GM12878 (cell line): Measurements from ENCODE around the gene PTPRJ. TPM values are rescaled to one million over a fixed set of nuclear protein-coding genes. Genes with fewer than 3 reads are reported as not detected.

Experiments
- ATAC-seq: fragments of 200-7000 bp; cut with Tn5 transposase; 3 replicates; pipeline ENCODE4 v1.9.1; 2020; ENCODE audit warnings: mild to moderate bottlenecking, moderate library complexity
- BruUV-seq: library from RNA; stranded (reverse); fragments of 400-500 nt; replicated peaks from 2 replicates; lab custom pipeline; 2021; lab: Mats Ljungman, UMichigan
- CTCF ChIA-PET: fragments of 300-600 bp; sonication (Branson Sonifier 250); formaldehyde crosslinking; extraction: SDS; loops from one replicate; lab custom pipeline; 2021; ENCODE audit warnings: inconsistent platforms; lab: Yijun Ruan, JAX
- POLR2A ChIA-PET: fragments of 350-600 bp; formaldehyde crosslinking; extraction: SDS; loops from one replicate; lab custom pipeline; 2021; ENCODE audit warnings: inconsistent platforms; lab: Charles Lee
- RAD21 ChIA-PET: fragments of 300-600 bp; sonication (Branson Sonifier 250); formaldehyde crosslinking; loops from one replicate; lab custom pipeline; 2023; ENCODE audit warnings: antibody characterized with exemption; ENCODE audit not compliant: unreplicated experiment; lab: Charles Lee
- SMC1A ChIA-PET: fragments of 300-600 bp; sonication (Branson Sonifier 250); formaldehyde crosslinking; loops from one replicate; lab custom pipeline; 2023; ENCODE audit not compliant: unreplicated experiment, uncharacterized antibody; lab: Charles Lee
- DNase-seq: peaks from one replicate; pipeline ENCODE4 v3.0.0-alpha.2; 2011; ENCODE audit warnings: low read depth, low spot score
- FAIRE-seq: peaks from 3 replicates; lab custom pipeline; 2011; peaks lifted over from hg19 to GRCh38; lab: Jason Lieb, UNC
- H2AFZ ChIP-seq: 2 replicates; pipeline ENCODE4 v1.6.0; 2011; ENCODE audit warnings: low read depth, low read length, control low read depth; ENCODE audit not compliant: control insufficient read depth
- H3K27ac ChIP-seq: 2 replicates; pipeline ENCODE4 v1.5.1; 2011; ENCODE audit warnings: control low read depth; ENCODE audit not compliant: control insufficient read depth, insufficient read depth
- H3K27me3 ChIP-seq, 2 experiments: replicated peaks in 1 of 2; 2 replicates each; pipeline versions ENCODE4 v1.6.0 to v1.6.1; 2011; ENCODE audit warnings: low read length in 1 of 2; ENCODE audit not compliant: control insufficient read depth in 2 of 2, insufficient read depth in 2 of 2
- H3K36me3 ChIP-seq, 2 experiments: 2 replicates each; pipeline ENCODE4 v1.5.1; 2011; ENCODE audit warnings: low read length in 1 of 2; ENCODE audit not compliant: control insufficient read depth in 2 of 2, insufficient read depth in 2 of 2
- H3K4me1 ChIP-seq: 2 replicates; pipeline ENCODE4 v1.6.1; 2011; ENCODE audit warnings: mild to moderate bottlenecking, low read length, moderate library complexity, mixed read lengths; ENCODE audit not compliant: control insufficient read depth, insufficient read depth
- H3K4me2 ChIP-seq: 2 replicates; pipeline ENCODE4 v1.6.0; 2011; ENCODE audit warnings: control low read depth; ENCODE audit not compliant: control insufficient read depth, insufficient read depth
- H3K4me3 ChIP-seq: fragments of 200-600 bp; sonication (generic); 2 replicates; pipeline ENCODE4 v1.5.1; 2016
- H3K79me2 ChIP-seq: 2 replicates; pipeline ENCODE4 v1.6.0; 2011; ENCODE audit warnings: low read length; ENCODE audit not compliant: control insufficient read depth, insufficient read depth
- H3K9ac ChIP-seq: 2 replicates; pipeline ENCODE4 v1.8.0; 2011; ENCODE audit warnings: low read length, control low read depth, mixed read lengths; ENCODE audit not compliant: control insufficient read depth, insufficient read depth
- H3K9me3 ChIP-seq: replicated peaks from 3 replicates; pipeline ENCODE4 v1.5.1; 2011; ENCODE audit warnings: mild to moderate bottlenecking, low read length; ENCODE audit not compliant: control insufficient read depth, insufficient read depth
- H4K20me1 ChIP-seq: 2 replicates; pipeline ENCODE4 v1.6.0; 2011; ENCODE audit not compliant: control insufficient read depth, insufficient read depth
- BCL11A ChIP-seq: IDR thresholded peaks from 2 replicates; pipeline ENCODE4 v1.6.1; 2011; ENCODE audit warnings: low read depth, low read length
- CBFB ChIP-seq: IDR thresholded peaks from 2 replicates; pipeline ENCODE4 v1.6.1; 2016; ENCODE audit warnings: antibody characterized with exemption, low read depth
- CREB1 ChIP-seq: IDR thresholded peaks from 2 replicates; pipeline ENCODE4 v1.6.1; 2012; ENCODE audit warnings: low read depth, mild to moderate bottlenecking, inconsistent platforms
- EP300 ChIP-seq, 2 experiments: fragments of 150-350 bp in 1 of 2; IDR thresholded peaks; 2 replicates each; pipeline ENCODE4 v1.6.1; 2011 to 2012; ENCODE audit warnings: low read depth in 2 of 2, low read length in 2 of 2, borderline replicate concordance in 1 of 2, improper control_type of control experiment in 1 of 2, inconsistent platforms in 1 of 2; ENCODE audit not compliant: control insufficient read depth in 1 of 2
- FOXK2 ChIP-seq: fragments of 450-650 bp; IDR thresholded peaks from 2 replicates; pipeline ENCODE4 v1.6.1; 2017; ENCODE audit warnings: mild to moderate bottlenecking, moderate library complexity
- HDAC2 ChIP-seq: fragments of 200-600 bp; sonication (generic); IDR thresholded peaks from 2 replicates; pipeline ENCODE4 v1.6.1; 2017
- NFXL1 ChIP-seq: fragments of 450-650 bp; IDR thresholded peaks from 2 replicates; pipeline ENCODE4 v1.6.1; 2017; ENCODE audit warnings: antibody characterized with exemption, mild to moderate bottlenecking, borderline replicate concordance
- NR2C2 ChIP-seq: IDR thresholded peaks from 2 replicates; pipeline ENCODE4 v1.6.1; 2011; ENCODE audit warnings: borderline replicate concordance, low read depth; ENCODE audit not compliant: control insufficient read depth, insufficient read length
- PKNOX1 ChIP-seq: fragments of 450-650 bp; IDR thresholded peaks from 2 replicates; pipeline ENCODE4 v1.6.1; 2016; ENCODE audit warnings: mild to moderate bottlenecking
- TCF12 ChIP-seq: IDR thresholded peaks from 2 replicates; pipeline ENCODE4 v1.6.1; 2011; ENCODE audit warnings: low read depth, mild to moderate bottlenecking, low read length
- WGBS: methylation state at CpG from one replicate; pipeline ENCODE4 v1.1.6; 2016; ENCODE audit warnings: low lambda C conversion rate; ENCODE audit not compliant: insufficient replicate concordance, insufficient coverage; ENCODE audit errors: missing lambda C conversion rate; 5-methylcytosine and 5-hydroxymethylcytosine counted together
- in situ Hi-C: fragments of 300-500 bp; cut with MboI; formaldehyde crosslinking; loops from 9 replicates; pipeline ENCODE4 v1.14.3; 2018; ENCODE audit warnings: mixed read lengths
- intact Hi-C: fragments of 100-400 bp; cut with micrococcal nuclease; formaldehyde crosslinking; loops from one replicate; pipeline ENCODE4 v1.14.2; 2022; ENCODE audit not compliant: unreplicated experiment
- polyA plus RNA-seq, 11 experiments: library from polyadenylated mRNA; depleted of rRNA in 4 of 11; unstranded in 6 of 11; stranded (reverse) in 5 of 11; fragments of >200 nt; fragmentation: Nextera tagmentation in 4 of 11; fragmentation: Illumina TruSeq in 1 of 11; extraction: Ambion mirVana in 4 of 11; extraction: Trizol in 1 of 11; gene quantifications; 1 replicate in 1 of 11; 2 replicates in 10 of 11; pipeline versions ENCODE4 v1.2.1 to v1.2.3, GENCODE V29; 2011 to 2016; ENCODE audit warnings: inconsistent platforms in 2 of 11, missing spikeins in 2 of 11, low read depth in 1 of 11
- total RNA-seq, 4 experiments: library from RNA; depleted of rRNA in 3 of 4; stranded (reverse); fragments of >200 nt in 3 of 4; fragmentation: Illumina TruSeq in 1 of 4; extraction: Trizol in 1 of 4; gene quantifications; 2 replicates each; pipeline versions ENCODE4 v1.2.1 to v1.2.3, GENCODE V29; 2013 to 2021
- TF ChIP-seq, protein P1 (sequence below): IDR thresholded peaks from 2 replicates; pipeline ENCODE4 v1.6.1; 2011; ENCODE audit warnings: mild to moderate bottlenecking, low read depth, low read length, moderate library complexity; ENCODE audit not compliant: insufficient replicate concordance
- TF ChIP-seq, protein P2 (sequence below): fragments of 450-650 bp; formaldehyde crosslinking; IDR thresholded peaks from 2 replicates; pipeline ENCODE4 v1.4.0; 2020; ENCODE audit warnings: mild to moderate bottlenecking, moderate library complexity
- TF ChIP-seq, protein P3 (sequence below): IDR thresholded peaks from 2 replicates; pipeline ENCODE4 v1.6.1; 2011; ENCODE audit warnings: low read depth, mild to moderate bottlenecking, low read length, moderate library complexity, borderline replicate concordance; ENCODE audit errors: extremely low read depth

The PTPRJ gene
- total and polyA plus RNA-seq, 10 of the 15 experiments (the other 5 are each of a cell fraction or from before 2014, with no cell fraction given): 0.22 to 22.4 (median 7.4) TPM

- Histone ChIP-seq H3K4me2 (no peak overlapping the region), H3K79me2 (no peaks in the 10 kb centered on the region; the same call in 1 of the 2 replicates), H3K9ac (no peak overlapping the region), H3K36me3 (no peaks in the 10 kb centered on the region; a peak in 1 of 4 replicates), H3K27me3 (no peaks in the 10 kb centered on the region), H3K27ac (no peak overlapping the region), H3K4me3 (no peak overlapping the region), H2AFZ (no peak overlapping the region), H4K20me1 (no peaks in the 10 kb centered on the region; the same call in 1 of the 2 replicates), H3K9me3 (no peaks in the 10 kb centered on the region; the same call in 2 of the 3 replicates), H3K4me1 (peaks cover 16% of the 10 kb centered on the region)
- in situ Hi-C loops (no loop called here), intact Hi-C loops (no loop called here)
- no TSS peak for BruUV-seq
- WGBS: 2% methylated on average over 6 of the region's 6 CpGs
- FAIRE-seq: no peak
- ChIA-PET CTCF (interaction anchor here (1.2 to 1.5 kb wide), 2 partner anchors 9 to 160 kb away, joined by 3 to 4 read pairs; no protein-coding TSS in a partner anchor), RAD21 (interaction anchor here (1.5 to 1.7 kb wide), 2 partner anchors 9 to 20 kb away, joined by 4 to 5 read pairs; no protein-coding TSS in a partner anchor), SMC1A (interaction anchor here (0.6 to 2.3 kb wide), 6 partner anchors 10 to 112 kb away, joined by 3 to 22 read pairs (median 6); no protein-coding TSS in a partner anchor), POLR2A (interaction anchor here (0.9 to 1.0 kb wide), 2 partner anchors 10 to 12 kb away, joined by 3 to 5 read pairs; no protein-coding TSS in a partner anchor)
- ATAC-seq: peak; percentile 66
- no peak for DNase-seq
- TF ChIP-seq CBFB: peak; percentile 60; the same call in 1 of the 2 replicates
- TF ChIP-seq, protein P1, sequence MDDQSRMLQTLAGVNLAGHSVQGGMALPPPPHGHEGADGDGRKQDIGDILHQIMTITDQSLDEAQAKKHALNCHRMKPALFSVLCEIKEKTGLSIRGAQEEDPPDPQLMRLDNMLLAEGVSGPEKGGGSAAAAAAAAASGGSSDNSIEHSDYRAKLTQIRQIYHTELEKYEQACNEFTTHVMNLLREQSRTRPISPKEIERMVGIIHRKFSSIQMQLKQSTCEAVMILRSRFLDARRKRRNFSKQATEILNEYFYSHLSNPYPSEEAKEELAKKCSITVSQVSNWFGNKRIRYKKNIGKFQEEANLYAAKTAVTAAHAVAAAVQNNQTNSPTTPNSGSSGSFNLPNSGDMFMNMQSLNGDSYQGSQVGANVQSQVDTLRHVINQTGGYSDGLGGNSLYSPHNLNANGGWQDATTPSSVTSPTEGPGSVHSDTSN: no peak
- peak; percentile 54; the same call in 1 of the 2 replicates for TF ChIP-seq PKNOX1
- TF ChIP-seq FOXK2: no peak
- no peak for TF ChIP-seq EP300 (IDR thresholded peaks at IDR 0.05; ENCODE audit: borderline replicate concordance in 1 of 2, control insufficient read depth in 1 of 2, low read depth in 2 of 2, low read length in 2 of 2)
- TF ChIP-seq, protein P2, sequence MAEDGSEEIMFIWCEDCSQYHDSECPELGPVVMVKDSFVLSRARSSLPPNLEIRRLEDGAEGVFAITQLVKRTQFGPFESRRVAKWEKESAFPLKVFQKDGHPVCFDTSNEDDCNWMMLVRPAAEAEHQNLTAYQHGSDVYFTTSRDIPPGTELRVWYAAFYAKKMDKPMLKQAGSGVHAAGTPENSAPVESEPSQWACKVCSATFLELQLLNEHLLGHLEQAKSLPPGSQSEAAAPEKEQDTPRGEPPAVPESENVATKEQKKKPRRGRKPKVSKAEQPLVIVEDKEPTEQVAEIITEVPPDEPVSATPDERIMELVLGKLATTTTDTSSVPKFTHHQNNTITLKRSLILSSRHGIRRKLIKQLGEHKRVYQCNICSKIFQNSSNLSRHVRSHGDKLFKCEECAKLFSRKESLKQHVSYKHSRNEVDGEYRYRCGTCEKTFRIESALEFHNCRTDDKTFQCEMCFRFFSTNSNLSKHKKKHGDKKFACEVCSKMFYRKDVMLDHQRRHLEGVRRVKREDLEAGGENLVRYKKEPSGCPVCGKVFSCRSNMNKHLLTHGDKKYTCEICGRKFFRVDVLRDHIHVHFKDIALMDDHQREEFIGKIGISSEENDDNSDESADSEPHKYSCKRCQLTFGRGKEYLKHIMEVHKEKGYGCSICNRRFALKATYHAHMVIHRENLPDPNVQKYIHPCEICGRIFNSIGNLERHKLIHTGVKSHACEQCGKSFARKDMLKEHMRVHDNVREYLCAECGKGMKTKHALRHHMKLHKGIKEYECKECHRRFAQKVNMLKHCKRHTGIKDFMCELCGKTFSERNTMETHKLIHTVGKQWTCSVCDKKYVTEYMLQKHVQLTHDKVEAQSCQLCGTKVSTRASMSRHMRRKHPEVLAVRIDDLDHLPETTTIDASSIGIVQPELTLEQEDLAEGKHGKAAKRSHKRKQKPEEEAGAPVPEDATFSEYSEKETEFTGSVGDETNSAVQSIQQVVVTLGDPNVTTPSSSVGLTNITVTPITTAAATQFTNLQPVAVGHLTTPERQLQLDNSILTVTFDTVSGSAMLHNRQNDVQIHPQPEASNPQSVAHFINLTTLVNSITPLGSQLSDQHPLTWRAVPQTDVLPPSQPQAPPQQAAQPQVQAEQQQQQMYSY (CRISPR knock-in tag): no peak
- no peak for TF ChIP-seq HDAC2
- 0 out of 2 replicates have a peak, but pooled peaks have one; percentile 23 for TF ChIP-seq BCL11A
- TF ChIP-seq, protein P3, sequence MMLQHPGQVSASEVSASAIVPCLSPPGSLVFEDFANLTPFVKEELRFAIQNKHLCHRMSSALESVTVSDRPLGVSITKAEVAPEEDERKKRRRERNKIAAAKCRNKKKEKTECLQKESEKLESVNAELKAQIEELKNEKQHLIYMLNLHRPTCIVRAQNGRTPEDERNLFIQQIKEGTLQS: no peak
- peak; percentile 61; the same call in 1 of the 2 replicates for TF ChIP-seq TCF12
- peak; percentile 17; the same call in 1 of the 2 replicates for TF ChIP-seq CREB1
- no peak for TF ChIP-seq NFXL1
- no peak for TF ChIP-seq NR2C2
Observed at GRCh38 chr11:48093795-48094642, 113.7 kb downstream of the PTPRJ start.
